ENCODE results near the gene ATP6V0E1. TPM values are rescaled to one million over a fixed set of nuclear protein-coding genes. Genes with fewer than 3 reads are reported as not detected.

Gene ATP6V0E1
- total RNA-seq, 1 experiment from 2014 or later = 216 TPM

GRCh38 chr5:173018358-173018757 is 34.8 kb downstream of the ATP6V0E1 start:
- POLR2A ChIA-PET = no interaction called here
- H3K36me3 Mint-ChIP-seq (ENCODE audit: insufficient read depth, unreplicated experiment) = peaks cover 42% of the 10 kb centered on the region
- no peaks in the 10 kb centered on the region for H3K9me3 Mint-ChIP-seq (ENCODE audit: unreplicated experiment)

DNA sequence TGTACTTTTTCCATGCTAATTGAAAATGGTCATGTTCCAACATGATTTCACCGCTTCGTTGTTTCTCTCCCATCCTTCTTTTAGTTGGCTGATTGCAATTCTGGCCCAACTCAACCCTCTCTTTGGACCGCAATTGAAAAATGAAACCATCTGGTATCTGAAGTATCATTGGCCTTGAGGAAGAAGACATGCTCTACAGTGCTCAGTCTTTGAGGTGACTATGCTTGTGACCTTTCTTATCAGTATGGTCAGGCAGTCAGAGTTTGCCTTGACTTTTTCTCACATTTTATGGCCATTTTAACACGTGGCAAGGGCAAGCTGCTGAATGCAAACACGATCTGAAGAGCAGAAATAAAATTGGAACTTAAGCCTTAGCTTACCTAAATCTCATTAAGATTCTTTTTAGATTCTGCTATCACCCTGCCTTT is 36.6 kb downstream of the ATP6V0E1 start:
- DNase-seq = no peak
- Histone ChIP-seq H3K36me3 (ENCODE audit: control insufficient read depth, insufficient read depth, low read length) (no peaks in the 10 kb centered on the region; the same call in 1 of the 2 replicates), H3K9me3 (no peaks in the 10 kb centered on the region), H3K4me3 (ENCODE audit: low read depth, low read length) (no peak overlapping the region), H3K27me3 (replicated peaks; ENCODE audit: control insufficient read depth, insufficient read depth, low read length) (no peaks in the 10 kb centered on the region), H3K4me1 (peaks cover 9% of the 10 kb centered on the region)
- no TSS peak for BruUV-seq (replicated peaks)
- Mint-ChIP-seq H3K36me3 (ENCODE audit: insufficient read depth, unreplicated experiment) (peaks cover 56% of the 10 kb centered on the region), H3K9me3 (ENCODE audit: unreplicated experiment) (no peaks in the 10 kb centered on the region), H3K27ac (ENCODE audit: unreplicated experiment) (no peak overlapping the region), H3K4me3 (ENCODE audit: unreplicated experiment) (no peak overlapping the region), H3K27me3 (ENCODE audit: insufficient read depth, unreplicated experiment) (no peaks in the 10 kb centered on the region), H3K4me1 (ENCODE audit: low read depth, unreplicated experiment) (peaks cover 22% of the 10 kb centered on the region)
- TF ChIP-seq, protein P1, sequence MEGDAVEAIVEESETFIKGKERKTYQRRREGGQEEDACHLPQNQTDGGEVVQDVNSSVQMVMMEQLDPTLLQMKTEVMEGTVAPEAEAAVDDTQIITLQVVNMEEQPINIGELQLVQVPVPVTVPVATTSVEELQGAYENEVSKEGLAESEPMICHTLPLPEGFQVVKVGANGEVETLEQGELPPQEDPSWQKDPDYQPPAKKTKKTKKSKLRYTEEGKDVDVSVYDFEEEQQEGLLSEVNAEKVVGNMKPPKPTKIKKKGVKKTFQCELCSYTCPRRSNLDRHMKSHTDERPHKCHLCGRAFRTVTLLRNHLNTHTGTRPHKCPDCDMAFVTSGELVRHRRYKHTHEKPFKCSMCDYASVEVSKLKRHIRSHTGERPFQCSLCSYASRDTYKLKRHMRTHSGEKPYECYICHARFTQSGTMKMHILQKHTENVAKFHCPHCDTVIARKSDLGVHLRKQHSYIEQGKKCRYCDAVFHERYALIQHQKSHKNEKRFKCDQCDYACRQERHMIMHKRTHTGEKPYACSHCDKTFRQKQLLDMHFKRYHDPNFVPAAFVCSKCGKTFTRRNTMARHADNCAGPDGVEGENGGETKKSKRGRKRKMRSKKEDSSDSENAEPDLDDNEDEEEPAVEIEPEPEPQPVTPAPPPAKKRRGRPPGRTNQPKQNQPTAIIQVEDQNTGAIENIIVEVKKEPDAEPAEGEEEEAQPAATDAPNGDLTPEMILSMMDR (IDR thresholded peaks at IDR 0.05; ENCODE audit: insufficient read depth in 1 of 2, low read depth in 1 of 2, low read length in 1 of 2, severe bottlenecking in 1 of 2, unreplicated experiment in 1 of 2) = no peak
- ChIA-PET POLR2A (no interaction called here), CTCF (no interaction called here)
- intact Hi-C loops (cut with micrococcal nuclease; ENCODE audit: unreplicated experiment) = no loop called here

More at GRCh38 chr5:173018358-173018757, 34.8 kb downstream of the ATP6V0E1 start:
- Mint-ChIP-seq H3K27me3 (ENCODE audit: insufficient read depth, unreplicated experiment) (no peaks in the 10 kb centered on the region), H3K4me3 (ENCODE audit: unreplicated experiment) (no peak overlapping the region), H3K4me1 (ENCODE audit: low read depth, unreplicated experiment) (peaks cover 22% of the 10 kb centered on the region), H3K27ac (ENCODE audit: unreplicated experiment) (no peak overlapping the region)
- H3K36me3 ChIP-seq (ENCODE audit: control insufficient read depth, insufficient read depth, low read length) = no peaks in the 10 kb centered on the region; the same call in 1 of the 2 replicates
- CTCF ChIA-PET = no interaction called here
- H3K27me3 ChIP-seq (replicated peaks; ENCODE audit: control insufficient read depth, insufficient read depth, low read length) = no peaks in the 10 kb centered on the region
- no peak overlapping the region for H3K4me3 ChIP-seq (ENCODE audit: low read depth, low read length)
- intact Hi-C loops (cut with micrococcal nuclease; ENCODE audit: unreplicated experiment) = no loop called here
- BruUV-seq (replicated peaks) = no TSS peak
- H3K4me1 ChIP-seq = peaks cover 9% of the 10 kb centered on the region
- TF ChIP-seq, protein P1 (IDR thresholded peaks at IDR 0.05; ENCODE audit: insufficient read depth in 1 of 2, low read depth in 1 of 2, low read length in 1 of 2, severe bottlenecking in 1 of 2, unreplicated experiment in 1 of 2) = no peak
- H3K9me3 ChIP-seq = no peaks in the 10 kb centered on the region
- no peak for DNase-seq

- BruUV-seq (replicated peaks) = TSS peak; percentile 38
- Mint-ChIP-seq H3K4me1 (ENCODE audit: low read depth, unreplicated experiment) (peaks cover 22% of the 10 kb centered on the region), H3K27ac (ENCODE audit: unreplicated experiment) (no peak overlapping the region), H3K9me3 (ENCODE audit: unreplicated experiment) (no peaks in the 10 kb centered on the region), H3K27me3 (ENCODE audit: insufficient read depth, unreplicated experiment) (no peaks in the 10 kb centered on the region), H3K4me3 (ENCODE audit: unreplicated experiment) (no peak overlapping the region), H3K36me3 (ENCODE audit: insufficient read depth, unreplicated experiment) (peaks cover 56% of the 10 kb centered on the region)
- intact Hi-C loops (cut with micrococcal nuclease; ENCODE audit: unreplicated experiment) = no loop called here
- H3K36me3 ChIP-seq (ENCODE audit: control insufficient read depth, insufficient read depth, low read length) = no peaks in the 10 kb centered on the region; the same call in 1 of the 2 replicates
- H3K4me1 ChIP-seq = peaks cover 9% of the 10 kb centered on the region
- H3K9me3 ChIP-seq = no peaks in the 10 kb centered on the region
- ChIA-PET POLR2A (no interaction called here), CTCF (interaction anchor here (1.1 kb wide), 1 partner anchor 10 kb away, joined by 3 read pairs; no protein-coding TSS in a partner anchor)
- TF ChIP-seq, protein P1 (IDR thresholded peaks at IDR 0.05; ENCODE audit: insufficient read depth in 1 of 2, low read depth in 1 of 2, low read length in 1 of 2, severe bottlenecking in 1 of 2, unreplicated experiment in 1 of 2) = no peak
- H3K27me3 ChIP-seq (replicated peaks; ENCODE audit: control insufficient read depth, insufficient read depth, low read length) = no peaks in the 10 kb centered on the region
- no peak for DNase-seq
- no peak overlapping the region for H3K4me3 ChIP-seq (ENCODE audit: low read depth, low read length)
These were observed 37.1 kb downstream of the ATP6V0E1 start for GRCh38 chr5:173020643-173021042.
